IPS-18c (cell line): Measurements from ENCODE around the gene DAP3.
"Not testable (repeated sequence)": the region's sequence is repeated elsewhere in the genome, so short reads cannot be mapped to it uniquely, and the experiment has no call there.

Experiments
- H3K4me3 ChIP-seq: 2 replicates; pipeline ENCODE4 v1.7.0; 2013; ENCODE audit warnings: low read depth, mild to moderate bottlenecking, low read length, moderate library complexity; ENCODE audit not compliant: insufficient read depth
- H3K9me3 ChIP-seq: one replicate; pipeline ENCODE4 v1.6.1; 2013; ENCODE audit warnings: mild to moderate bottlenecking, low read length, moderate library complexity; ENCODE audit not compliant: control insufficient read depth, insufficient read depth

DAP3 gene

DNA sequence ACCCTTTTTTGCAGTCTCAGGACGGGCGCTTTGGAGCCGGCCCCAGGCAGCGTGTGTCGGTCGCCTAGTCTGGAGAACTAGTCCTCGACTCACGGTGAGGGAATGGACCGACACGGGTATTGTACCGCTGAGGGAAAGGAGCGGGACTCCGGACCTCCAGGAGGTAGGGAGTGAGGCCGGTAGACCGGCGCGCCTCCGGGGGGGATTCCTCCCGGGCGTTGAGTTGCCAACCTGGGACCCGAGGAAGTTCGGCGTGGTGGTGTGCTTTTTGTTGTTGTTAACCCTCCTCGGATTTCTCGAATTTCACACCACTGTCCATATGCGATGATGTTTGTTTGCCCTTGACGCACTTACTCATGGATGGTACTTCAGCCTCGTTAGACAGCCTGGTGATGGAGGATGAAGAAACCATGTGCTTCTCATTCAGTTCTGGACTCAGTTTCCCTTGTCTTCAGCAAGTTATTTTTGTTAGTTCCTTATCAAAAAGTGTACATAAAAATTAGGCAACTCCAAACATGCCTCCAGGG is at the start of gene DAP3:
TSS of gene DAP3 (plus strand) at position 11 of the 527 bp plus-strand sequence. CDS start 20,689 bp downstream, outside the sequence.
- H3K9me3 ChIP-seq, result not testable (repeated sequence)
- H3K4me3 ChIP-seq, result peak within 1 kb of the TSS; percentile 98

DNA sequence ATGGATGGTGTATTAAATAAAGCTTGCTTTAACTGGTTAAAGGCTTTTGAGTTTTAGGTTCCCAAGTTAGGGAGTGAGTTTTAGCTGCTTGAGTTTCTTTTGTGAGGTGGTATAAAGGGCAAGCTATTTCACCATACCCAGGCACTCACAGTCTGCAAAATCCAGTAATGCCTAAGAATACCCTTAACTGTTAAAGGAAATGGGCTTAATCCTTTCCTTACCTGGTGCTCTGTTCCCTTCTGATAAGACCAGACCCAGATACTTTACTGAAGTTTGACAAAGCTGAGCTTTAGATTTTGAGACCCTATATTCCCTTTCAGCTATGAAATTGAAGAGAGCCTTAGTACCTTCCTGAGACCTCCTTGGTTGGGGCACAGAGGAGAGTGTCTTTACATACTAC is 48.5 kb upstream of the DAP3 start:
- Histone ChIP-seq H3K9me3 (peaks cover 14% of the 10 kb centered on the region), H3K4me3 (no peak overlapping the region)

DNA sequence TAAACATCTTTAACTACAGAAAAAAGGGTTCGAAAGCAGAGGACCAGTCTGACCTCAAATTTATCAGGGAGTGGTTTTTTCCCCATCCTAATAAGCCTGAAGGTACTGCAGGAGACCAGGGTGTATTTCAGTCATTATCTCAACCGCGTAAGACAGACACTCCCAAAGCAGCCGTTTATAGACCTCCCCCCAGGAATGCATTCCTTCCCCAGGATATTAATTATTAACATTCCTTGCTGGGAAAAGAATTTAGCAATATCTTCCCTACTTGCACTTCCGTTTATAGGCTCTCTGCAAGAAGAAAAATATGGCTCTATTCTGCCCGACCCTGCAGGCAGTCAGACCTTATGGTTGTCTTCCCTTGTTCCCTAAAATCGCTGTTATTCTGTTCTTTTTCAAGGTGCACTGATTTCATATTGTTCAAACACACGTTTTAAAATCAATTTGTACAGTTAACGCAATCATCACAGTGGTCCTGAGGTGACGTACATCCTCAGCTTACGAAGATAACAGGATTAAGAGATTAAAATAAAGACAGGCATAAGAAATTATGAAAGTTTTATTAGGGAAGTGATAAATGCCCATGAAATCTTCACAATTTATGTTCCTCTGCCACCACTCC is 46.2 kb upstream of the DAP3 start:
- not testable (repeated sequence) for H3K4me3 ChIP-seq
- H3K9me3 ChIP-seq, result peaks cover 14% of the 10 kb centered on the region

DNA sequence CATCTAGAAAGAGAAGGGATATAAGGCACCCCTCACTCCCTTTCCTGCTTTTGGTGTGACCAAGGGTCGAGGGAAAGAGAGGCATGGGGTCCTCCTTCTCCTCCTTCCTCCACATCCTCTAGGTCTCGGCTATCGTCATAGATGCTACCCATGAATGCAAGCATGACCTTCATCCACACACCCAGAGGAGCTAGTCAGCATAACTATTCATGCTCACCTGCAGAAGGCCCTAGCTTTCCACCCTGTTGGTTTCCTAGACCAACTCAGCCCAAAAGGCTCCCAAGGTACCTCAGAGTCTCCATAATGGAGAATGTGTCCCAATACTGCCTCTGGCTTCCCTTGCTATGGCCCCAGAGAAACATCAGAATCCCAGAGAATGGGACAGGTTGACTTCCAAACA is 45.7 kb upstream of the DAP3 start:
- H3K9me3 ChIP-seq, result peaks cover 14% of the 10 kb centered on the region
- H3K4me3 ChIP-seq, result no peak overlapping the region

DNA sequence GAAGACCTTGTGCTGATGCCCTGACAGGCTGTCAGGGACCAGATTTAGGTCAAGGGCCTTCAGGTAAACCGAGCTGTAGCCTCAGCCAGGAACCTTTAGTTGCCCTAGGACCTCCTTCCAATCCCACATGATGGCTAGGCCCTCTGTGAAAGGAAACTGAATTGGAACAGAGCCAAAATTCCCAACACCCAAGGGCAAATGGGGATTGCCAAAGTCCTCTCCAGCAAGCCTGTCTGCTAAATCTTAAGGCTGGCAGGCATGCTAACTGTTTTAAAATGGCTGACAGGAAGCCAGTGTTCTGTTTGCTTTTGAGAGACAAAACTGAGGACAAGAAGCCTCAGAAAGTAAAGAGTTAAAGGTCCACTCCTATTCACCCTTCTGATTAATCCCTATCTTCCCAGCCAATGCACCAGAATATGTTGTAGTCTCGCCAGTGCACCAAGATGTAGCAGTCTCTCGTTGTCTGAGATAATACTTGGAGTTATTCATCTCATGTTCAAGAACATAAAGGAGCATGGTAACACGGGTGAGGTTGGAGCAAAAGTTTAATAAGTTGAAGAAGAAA is 43.8 kb upstream of the DAP3 start:
- Histone ChIP-seq H3K9me3 (peaks cover 14% of the 10 kb centered on the region), H3K4me3 (no peak overlapping the region)

DNA sequence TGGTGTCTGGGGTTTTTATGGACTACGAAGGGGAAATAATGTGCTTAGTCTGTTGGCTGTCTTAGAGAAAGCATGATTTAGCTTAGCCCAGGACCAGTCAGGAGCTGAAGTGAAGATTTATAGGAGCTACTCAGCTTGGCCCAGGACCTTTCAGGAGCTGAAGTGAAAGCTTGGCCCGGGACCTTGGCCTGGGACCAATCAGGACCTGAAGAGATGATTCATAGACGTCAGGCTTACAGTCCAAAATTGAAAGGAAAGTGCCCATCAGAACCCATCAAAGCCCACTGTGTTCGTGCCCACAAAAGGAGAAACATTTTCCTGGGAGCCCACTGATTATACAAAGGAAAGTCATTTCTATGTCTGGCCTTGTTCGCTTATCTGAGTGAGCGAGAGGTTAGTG is 43.2 kb upstream of the DAP3 start:
- Histone ChIP-seq H3K9me3 (peaks cover 14% of the 10 kb centered on the region), H3K4me3 (no peak overlapping the region)

DNA sequence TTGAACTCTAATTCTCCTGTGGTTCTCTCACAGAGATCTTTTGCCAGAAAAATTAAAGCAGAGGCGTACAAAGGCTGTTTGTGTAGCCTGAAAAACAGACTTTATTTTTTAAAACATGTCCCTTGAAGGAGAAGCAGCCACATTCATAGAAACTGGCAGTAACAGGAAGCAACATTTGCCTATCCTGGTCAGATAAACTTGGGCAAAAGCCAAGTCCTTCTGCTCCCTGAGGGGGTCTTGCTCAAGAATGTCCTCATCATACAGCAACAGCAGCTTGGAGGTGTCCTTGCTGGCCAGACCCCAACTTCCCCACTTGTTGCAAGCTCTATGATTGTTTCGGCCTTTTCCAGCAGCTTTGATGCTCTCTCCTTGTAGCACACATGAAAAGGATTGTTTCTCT is 42.6 kb upstream of the DAP3 start:
- Histone ChIP-seq H3K9me3 (peaks cover 14% of the 10 kb centered on the region), H3K4me3 (no peak overlapping the region)

DNA sequence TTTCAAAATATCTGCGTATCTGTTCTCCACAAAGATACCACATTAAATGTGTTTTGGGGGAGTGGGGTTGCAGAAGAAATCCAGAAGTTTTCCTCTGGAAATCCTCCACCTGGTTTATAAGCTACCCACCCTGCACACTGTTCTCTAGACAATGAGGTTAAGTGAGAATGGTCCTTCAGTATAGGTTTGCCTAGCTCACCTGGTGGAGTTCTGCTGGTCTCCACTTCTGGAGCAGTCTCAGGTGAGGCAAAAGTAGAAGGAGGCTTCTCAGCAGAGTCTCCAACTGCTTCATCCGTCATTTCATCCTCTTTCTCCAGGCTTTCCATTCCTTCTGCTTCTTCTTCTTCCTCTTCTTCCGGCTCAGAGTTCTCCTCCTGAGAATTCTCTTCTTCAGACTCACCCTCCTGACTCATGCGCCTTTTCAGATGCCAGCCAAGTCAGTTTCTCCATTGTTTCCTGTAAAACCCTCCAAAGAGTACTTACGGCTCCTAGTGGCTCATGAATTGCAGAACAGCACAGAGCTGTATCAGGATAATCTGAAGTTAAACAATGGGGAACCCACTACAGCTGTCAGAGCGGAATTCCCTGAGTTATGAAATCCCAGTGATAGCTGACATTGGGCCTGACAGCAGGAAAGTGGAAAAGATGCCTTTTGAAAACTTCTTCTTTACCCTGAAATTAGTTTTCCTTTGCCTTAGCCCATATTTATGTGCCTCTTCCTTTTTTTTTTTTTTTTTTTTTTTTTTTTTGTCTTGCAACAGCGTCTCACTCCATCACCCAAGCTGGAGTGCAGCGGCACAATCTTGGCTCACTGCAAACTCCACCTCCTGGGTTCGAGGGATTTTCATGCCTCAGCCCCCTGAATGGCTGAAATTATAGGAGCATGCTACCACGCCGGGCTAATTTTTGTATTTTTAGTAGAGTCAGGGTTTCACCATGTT is 40.4 kb upstream of the DAP3 start:
- Histone ChIP-seq H3K4me3 (no peak overlapping the region), H3K9me3 (peaks cover 3% of the 10 kb centered on the region)

DNA sequence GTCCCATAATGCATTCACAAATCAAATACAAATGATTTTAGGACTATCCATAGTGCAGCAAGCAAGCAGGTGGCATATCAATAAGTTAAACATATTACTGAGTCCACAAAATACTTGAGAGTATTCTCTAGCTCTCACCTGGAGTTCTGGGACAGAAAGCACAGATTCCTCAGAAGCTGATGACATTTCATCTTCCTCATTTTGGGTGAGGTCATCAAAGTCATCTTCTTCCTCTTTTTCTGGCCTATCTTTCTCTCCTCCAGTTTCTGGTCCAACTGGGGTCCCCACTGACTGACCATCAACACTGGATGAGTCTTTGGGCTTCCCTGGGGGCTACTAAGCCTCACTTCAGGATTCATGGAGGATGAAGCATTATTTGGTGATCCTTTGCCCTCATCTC is 39.2 kb upstream of the DAP3 start:
- H3K9me3 ChIP-seq, result no peaks in the 10 kb centered on the region
- no peak overlapping the region for H3K4me3 ChIP-seq

DNA sequence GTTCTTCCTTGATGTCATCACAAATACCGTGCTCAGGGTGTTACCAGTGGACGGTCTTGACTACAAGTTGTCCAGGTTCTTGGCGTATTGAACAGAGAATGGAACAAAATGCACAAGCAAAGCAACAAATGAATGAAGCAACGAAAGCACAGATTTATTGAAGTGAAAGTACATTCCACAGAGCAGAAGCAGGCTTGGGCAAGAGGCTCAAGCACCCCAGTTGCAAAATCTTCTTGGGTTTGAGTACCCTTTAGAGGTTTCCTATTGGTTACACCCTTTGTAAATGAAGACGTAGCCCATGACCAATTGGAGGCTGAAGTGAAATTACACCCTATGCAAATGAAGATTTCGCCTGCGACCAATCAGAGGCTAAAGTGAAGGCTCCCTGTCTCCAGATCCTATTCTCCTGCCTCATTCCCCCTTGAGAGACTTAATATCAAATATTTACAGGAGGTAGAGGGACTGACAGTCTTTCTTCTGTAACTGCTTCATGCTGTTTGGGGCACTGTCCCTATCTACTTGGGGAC is 38.6 kb upstream of the DAP3 start:
- H3K9me3 ChIP-seq, result peaks cover 3% of the 10 kb centered on the region
- no peak overlapping the region for H3K4me3 ChIP-seq

DNA sequence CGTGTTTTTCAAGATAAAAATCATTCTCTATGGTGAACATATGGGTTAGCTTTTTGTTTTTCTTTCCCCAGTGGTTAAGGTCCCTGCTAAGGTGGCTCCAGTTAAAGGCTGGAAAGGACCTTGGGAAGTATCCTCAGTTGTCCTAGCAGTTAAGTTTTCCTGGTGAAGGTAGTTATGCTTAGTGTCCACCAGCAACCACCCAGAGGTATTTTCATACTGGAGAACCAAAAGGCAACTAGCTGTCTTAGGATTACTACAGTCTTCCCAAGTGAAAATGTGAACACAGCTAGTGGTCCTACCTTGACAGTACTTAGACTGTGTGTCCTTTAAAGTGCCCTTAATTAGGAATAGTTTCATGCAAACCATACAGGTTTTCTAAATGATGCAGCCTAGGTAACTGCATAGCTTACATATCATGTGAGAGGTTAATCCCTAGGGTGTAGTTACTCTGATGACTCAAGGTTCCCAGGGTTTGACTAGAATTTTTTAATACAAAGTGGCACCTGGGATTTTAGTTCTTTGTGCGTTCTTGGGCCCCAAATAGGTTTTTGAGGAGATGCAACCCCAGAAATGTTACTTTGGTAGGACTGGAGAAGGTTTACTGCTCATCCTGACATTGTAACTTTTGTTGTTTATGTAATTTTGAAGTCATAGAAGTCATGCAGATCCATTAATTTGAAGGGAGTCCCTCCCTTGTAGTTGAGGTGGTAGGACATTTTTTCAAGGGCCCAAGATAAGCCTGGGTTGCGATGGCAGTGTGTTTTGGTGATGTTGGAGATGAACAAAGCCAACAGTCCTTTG is 36.8 kb upstream of the DAP3 start:
- H3K4me3 ChIP-seq, result no peak overlapping the region
- peaks cover 3% of the 10 kb centered on the region for H3K9me3 ChIP-seq

DNA sequence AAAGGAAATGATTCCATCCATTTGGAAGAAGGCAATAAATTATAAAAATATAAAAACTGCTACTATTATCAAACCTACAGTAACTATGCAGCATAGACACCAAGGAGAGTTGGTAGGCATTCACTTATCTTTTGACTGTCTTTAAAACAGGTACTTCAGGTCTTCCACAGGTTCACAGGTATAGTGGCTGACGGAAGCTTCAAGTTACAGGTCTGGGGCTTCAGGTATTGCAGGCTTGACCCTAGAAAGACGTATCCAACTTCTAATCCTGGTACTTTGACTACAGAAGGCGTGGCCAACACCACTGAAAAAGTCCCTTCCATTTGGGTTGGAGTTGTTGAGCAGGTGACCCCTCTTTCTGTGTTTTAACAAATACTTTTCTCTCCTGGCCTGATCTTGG is 35.9 kb upstream of the DAP3 start:
- Histone ChIP-seq H3K4me3 (no peak overlapping the region), H3K9me3 (peaks cover 3% of the 10 kb centered on the region)

DNA sequence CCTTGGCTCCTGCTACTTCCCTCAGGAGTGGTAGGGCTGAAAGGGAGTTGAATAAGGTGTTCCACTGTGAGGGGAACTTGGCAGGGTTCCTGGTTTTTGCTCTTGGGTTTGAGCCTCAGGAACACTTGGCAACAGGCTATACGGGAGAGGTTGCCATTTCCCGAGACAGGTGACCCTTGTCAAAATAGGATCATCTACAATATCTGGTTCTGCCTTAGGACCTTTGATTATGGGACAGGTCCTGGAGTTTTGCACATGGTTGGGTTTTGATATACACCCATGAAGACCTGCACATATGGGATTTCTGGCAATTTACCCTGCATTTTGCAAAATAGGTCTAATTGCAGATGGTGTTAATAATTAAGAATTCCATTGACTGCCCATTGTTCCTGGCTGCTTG is 31.4 kb upstream of the DAP3 start:
- Histone ChIP-seq H3K9me3 (peaks cover 3% of the 10 kb centered on the region), H3K4me3 (no peak overlapping the region)

DNA sequence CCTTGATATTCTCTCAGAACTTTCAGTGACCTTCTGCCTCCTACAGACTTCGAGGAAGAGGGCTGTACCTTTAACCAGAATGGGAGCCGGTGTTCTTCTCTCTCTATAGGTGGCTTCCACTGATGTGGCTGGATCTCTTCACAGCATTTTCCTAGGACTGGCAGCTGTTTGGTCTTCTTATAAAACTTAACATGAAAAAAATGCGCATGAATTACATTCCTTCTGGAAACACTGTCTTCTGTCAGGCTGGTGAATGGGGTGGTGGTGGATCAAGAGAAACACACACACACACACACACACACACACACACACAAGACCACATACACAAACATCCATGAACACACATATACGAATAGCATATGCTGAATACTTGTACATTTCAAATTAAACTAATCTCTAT is 27.7 kb upstream of the DAP3 start:
- H3K9me3 ChIP-seq, H3K4me3 ChIP-seq: not testable (repeated sequence)

DNA sequence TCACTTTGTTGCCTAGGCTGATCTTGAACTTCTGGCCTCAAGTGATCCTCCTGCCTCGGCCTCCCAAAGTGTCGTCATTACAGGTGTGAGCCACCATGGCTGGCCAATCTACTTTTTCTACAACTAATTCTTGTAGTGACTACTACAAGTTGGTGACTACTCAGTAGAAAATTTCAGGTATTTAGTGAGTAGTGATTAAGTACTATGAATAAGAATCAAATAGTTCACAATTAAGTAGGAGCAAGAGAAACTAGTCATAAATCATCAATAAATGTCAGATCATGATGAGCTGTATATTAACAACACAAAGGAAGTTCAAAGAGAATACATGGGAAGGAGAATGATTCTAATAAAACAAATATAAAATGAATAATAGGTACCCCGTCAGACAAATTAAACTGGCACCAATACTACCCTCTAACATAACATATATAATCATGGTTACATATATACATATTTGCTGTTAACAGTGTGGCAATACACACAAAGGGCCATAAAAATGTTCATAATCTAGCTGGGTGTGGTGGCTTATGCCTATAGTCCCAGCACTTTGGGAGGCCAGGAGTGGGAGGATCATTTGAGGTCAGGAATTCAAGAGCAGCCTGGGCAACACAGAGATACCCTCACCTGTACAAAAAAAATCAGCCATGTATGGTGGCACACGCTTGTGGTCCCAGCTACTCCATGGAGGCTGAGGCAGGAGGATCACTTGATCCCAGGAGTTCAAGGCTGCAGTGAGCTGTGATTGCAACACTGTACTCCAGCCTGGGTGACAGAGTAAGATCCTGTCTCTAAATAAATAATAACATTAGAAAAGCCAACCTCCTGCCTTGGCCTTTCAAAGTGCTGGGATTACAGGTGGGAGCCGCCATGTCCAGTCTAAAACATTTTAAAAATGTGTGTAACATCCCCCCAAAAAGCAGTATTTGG is 19.4 kb upstream of the DAP3 start:
- Histone ChIP-seq H3K4me3 (no peak overlapping the region), H3K9me3 (no peaks in the 10 kb centered on the region)

DNA sequence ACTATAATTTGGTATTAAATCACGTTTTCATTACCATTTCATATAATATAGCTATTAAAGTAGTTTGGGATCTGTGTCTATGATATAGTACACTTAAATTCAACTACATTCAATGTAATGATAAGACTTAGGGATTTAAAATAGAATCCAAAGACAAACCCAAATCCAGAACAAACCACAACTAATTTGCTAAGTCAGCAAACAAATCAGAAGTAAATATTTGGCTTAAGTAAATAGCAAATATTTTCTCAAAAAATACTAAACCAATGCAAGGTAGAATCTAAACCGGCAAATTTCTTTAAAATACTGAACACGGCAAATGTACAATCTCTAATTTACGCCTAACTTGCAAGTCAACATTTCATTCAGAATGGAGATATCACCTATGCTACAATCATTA is 17.1 kb upstream of the DAP3 start:
- H3K4me3 ChIP-seq, result no peak overlapping the region
- H3K9me3 ChIP-seq, result no peaks in the 10 kb centered on the region
